GM13977 (cell line): ENCODE measurements around the gene ANKRD40CL.

Experiments used
- DNase-seq: peaks from one replicate; pipeline ENCODE4 v3.0.0; 2012; ENCODE audit warnings: low spot score
- CTCF ChIP-seq: IDR thresholded peaks from 2 replicates; pipeline ENCODE4 v1.5.1; 2012; ENCODE audit warnings: mild to moderate bottlenecking, control low read depth; ENCODE audit not compliant: insufficient read depth; ENCODE audit errors: extremely low read depth, missing control alignments
- in situ Hi-C: fragments of 300-500 bp; cut with MboI; formaldehyde crosslinking; loops from one replicate; pipeline ENCODE4 v1.12.0; 2022; ENCODE audit warnings: low sequenced_read_pairs, low pct_unique_long_range_greater_than_20kb, mixed read lengths, inconsistent platforms; ENCODE audit not compliant: unreplicated experiment

ANKRD40CL gene

GRCh38 chr17:50792132-50792531 lies 24.8 kb upstream of the ANKRD40CL start:
- in situ Hi-C loops, result no loop called here
- DNase-seq, result no peak
- TF ChIP-seq CTCF, result no peak

- no peak for TF ChIP-seq CTCF
- no peak for DNase-seq
- in situ Hi-C loops, result no loop called here
Observed at GRCh38 chr17:50790618-50791017, 23.3 kb upstream of the ANKRD40CL start.

- no peak for TF ChIP-seq CTCF
- in situ Hi-C loops, result loop anchor here (10.0 kb wide), 1 partner anchor 168 kb away; no protein-coding TSS in a partner anchor
- DNase-seq, result no peak
Observed at GRCh38 chr17:50787106-50787505, 19.8 kb upstream of the ANKRD40CL start.

GRCh38 chr17:50785946-50786570 lies 18.7 kb upstream of the ANKRD40CL start:
- DNase-seq, result no peak
- in situ Hi-C loops, result loop anchor here (10.0 kb wide), 1 partner anchor 169 kb away; no protein-coding TSS in a partner anchor
- no peak for TF ChIP-seq CTCF

GRCh38 chr17:50785126-50785525 lies 17.8 kb upstream of the ANKRD40CL start:
- in situ Hi-C loops, result loop anchor here (10.0 kb wide), 1 partner anchor 170 kb away; no protein-coding TSS in a partner anchor
- TF ChIP-seq CTCF, result no peak
- DNase-seq, result no peak

GRCh38 chr17:50783905-50784304 lies 16.6 kb upstream of the ANKRD40CL start:
- in situ Hi-C loops, result loop anchor here (5.0 to 10.0 kb wide), 2 partner anchors 53 to 171 kb away; partner anchors contain the start of gene WFIKKN2
- no peak for TF ChIP-seq CTCF
- DNase-seq, result no peak
